GM08714 (cell line): ENCODE measurements around the gene NCAM1.
A peak's percentile ranks its signal among the peaks of the same experiment; 100 is the strongest.

Experiments
- H3K4me3 ChIP-seq: fragments of 200-500 bp; sonication (Bioruptor generic); 2 replicates; pipeline ENCODE4 v1.5.1; 2014; ENCODE audit warnings: mild to moderate bottlenecking, low read length, inconsistent platforms
- ZNF274 ChIP-seq: IDR thresholded peaks from 2 replicates; pipeline ENCODE4 v1.6.1; 2012; ENCODE audit warnings: mild to moderate bottlenecking, low read depth, low read length

Gene NCAM1

GRCh38 chr11:112961751-112962578, 745 bp downstream of the NCAM1 start:
- TF ChIP-seq ZNF274: no peak
- peak overlapping the region; percentile 25; the same call in 1 of the 2 replicates for H3K4me3 ChIP-seq

GRCh38 chr11:112962579-112963367, 1.6 kb downstream of the NCAM1 start:
- no peak for TF ChIP-seq ZNF274

DNA sequence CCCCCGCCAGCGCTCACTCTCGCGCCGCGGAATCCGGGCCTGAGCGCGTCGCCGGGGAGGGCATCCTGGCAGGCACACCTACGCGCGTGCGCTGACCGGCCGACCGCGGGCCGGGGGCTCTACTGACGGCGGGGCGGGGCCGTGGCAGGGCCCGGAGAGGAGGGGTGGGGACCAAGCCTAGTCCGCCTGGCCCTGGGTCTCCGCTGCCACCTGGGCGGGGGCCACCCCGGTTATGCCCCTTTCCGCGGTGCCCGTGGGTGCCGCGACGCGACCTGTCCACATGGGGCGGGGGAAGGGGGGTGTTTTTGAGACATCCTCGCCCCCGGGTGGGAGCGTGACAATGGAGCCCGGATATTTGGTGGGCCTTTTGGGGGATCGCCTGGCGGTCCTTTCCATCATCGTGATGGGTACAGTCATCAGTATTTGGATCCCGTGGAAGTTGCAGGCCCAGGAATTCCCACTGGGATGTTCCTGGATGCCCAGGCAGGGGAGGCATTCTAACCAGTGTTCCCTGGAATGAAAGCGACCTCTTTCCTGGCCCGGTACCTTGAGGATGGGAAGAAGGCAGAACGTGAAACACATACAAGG, 2.2 kb downstream of the NCAM1 start:
- H3K4me3 ChIP-seq: no peak overlapping the region
- TF ChIP-seq ZNF274: no peak

More at GRCh38 chr11:112962579-112963367, 1.6 kb downstream of the NCAM1 start:
- 0 out of 2 replicates have a peak overlapping the region, but pooled peaks have one; percentile 25 for H3K4me3 ChIP-seq

DNA sequence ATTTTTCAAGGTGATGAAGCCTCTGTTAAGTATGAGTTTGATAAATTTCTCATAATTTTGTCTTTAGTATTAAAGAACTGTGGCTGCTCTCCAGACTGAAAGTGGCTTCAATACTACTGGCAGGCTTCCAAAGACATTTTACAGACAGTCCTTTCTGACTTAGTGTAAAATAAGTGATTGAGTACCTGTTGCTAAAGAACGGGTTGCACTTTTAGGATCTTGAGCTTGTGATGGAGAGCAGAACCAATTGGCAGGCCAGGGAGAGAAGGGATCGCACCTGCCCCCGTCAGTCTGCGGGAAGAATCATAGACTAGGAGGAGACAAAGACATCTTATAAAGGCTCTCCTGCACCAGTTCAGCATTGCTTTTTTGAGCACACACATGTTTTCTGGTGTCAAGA, 4.4 kb downstream of the NCAM1 start:
- no peak for TF ChIP-seq ZNF274
- no peak overlapping the region for H3K4me3 ChIP-seq

- no peak for TF ChIP-seq ZNF274
- no peak overlapping the region for H3K4me3 ChIP-seq
Measured at GRCh38 chr11:112966561-112966960, 5.3 kb downstream of the NCAM1 start.

DNA sequence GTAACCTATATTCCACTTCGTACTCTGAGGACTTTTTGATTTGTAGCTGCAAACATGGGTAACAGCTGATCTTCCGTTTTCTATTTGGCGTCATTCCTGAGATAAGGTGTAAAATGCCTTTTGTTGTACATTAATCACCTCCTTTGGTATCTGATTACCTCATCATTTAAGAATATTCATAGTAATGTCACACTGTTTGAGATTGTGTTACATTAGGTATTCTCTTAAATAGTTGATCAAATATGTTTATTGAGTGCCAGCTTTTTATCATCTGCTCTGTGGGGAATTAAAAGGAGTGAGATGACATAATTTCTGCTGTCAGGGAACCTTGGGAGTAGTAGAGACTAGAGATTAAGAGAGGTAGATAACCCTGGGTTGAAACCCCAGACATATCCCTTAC, 5.9 kb downstream of the NCAM1 start:
- H3K4me3 ChIP-seq: no peak overlapping the region

GRCh38 chr11:112968941-112969713, 7.9 kb downstream of the NCAM1 start:
- no peak overlapping the region for H3K4me3 ChIP-seq
- no peak for TF ChIP-seq ZNF274

More for the DNA sequence above, 5.9 kb downstream of the NCAM1 start:
- TF ChIP-seq ZNF274: no peak

DNA sequence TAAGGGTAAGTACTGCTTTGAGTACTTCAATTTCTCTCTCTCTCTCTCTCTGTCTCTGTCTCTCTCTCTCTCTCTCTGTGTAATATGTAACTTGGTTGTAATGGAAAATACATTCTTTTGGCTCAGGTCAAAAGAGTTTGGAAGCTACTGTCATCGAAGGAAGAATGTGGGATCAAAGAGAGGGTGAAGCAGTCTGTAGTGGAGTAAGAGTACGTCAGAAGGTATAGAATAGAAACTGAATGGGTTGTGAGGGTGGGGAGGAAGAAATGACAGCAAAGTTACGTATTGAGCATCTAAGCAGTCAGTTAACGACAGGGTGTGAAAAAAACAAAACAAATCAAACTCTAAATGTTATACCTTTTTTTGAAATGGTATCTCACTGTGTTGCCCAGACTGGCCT, 10.0 kb downstream of the NCAM1 start:
- TF ChIP-seq ZNF274: no peak
- H3K4me3 ChIP-seq: no peak overlapping the region

DNA sequence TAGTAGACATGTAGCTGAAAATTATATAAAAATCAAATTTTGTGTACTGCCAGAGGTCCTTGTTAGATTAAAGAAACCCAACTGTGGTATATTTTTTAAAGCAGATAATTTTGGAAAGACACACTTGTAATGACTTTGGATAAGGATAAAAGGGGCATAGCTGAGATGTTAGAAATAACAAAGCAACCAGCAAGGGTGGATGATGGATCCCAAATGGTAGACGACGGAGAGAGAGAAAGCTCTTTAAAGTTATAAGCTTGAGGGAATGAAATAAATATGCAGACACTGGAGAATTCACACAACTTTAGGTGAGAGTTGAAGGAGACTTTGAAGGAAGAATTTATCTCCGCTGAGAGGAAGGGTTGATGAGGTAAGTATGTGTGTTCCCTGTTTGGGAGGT, 10.6 kb downstream of the NCAM1 start:
- no peak overlapping the region for H3K4me3 ChIP-seq
- TF ChIP-seq ZNF274: no peak

DNA sequence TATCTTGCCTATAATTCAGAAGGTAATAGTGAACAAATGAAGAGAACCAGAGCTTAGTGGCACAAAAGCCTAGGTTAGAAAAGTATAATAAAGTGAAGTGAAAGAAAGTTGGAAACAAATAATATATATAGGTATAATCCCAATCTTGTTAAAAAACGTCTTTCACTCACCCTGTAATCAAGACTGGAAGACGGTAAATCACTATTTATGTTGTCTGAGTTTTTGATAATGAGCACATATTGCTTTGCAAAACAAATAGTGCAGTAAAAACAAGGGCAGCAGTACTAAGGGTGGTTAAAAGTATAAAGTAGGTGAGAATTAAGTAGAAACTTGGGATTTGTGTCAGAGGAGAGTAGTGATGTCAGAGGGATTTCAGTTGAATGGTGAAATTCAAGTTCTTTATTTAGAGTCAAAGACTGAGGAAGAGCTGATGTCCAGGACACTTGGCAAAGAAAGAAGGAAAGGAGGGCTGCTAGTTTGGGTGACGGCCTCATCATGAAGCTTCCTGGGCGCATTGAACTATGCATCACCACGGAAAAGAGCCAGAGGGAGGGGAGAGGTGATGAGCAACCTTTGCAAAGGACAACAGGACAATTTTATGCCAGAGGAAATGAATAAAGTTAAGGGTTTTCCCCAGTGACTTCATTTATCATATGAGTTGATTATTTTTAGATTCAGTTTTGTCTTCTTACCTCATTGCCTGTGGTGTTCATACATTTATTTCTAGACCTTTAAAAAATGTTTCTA, 11.4 kb downstream of the NCAM1 start:
- TF ChIP-seq ZNF274: no peak

GRCh38 chr11:112975051-112975450, 13.8 kb downstream of the NCAM1 start:
- H3K4me3 ChIP-seq: no peak overlapping the region
- no peak for TF ChIP-seq ZNF274

More for the DNA sequence above, 11.4 kb downstream of the NCAM1 start:
- H3K4me3 ChIP-seq: no peak overlapping the region

GRCh38 chr11:112975493-112975892, 14.3 kb downstream of the NCAM1 start:
- no peak for TF ChIP-seq ZNF274
- H3K4me3 ChIP-seq: no peak overlapping the region

DNA sequence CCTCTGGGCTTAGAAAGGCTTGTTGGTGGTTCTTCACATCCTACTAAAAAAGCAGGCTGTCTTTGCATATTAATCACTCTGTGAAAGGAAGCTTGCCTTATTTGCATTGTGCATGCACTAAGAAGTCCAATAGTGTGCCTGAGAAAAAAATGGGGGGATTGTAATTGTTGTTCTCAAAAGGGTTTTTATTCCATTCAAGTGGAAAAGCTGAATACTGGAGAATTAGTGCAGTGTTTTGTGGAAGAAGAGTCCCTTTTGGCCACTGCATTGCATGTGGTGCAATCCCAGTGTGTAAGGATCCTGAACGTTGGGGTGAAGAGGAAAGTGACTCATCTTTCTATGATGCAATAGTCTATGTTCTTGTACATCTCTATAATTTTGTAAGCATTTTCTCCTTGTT, 16.5 kb downstream of the NCAM1 start:
- no peak for TF ChIP-seq ZNF274
- no peak overlapping the region for H3K4me3 ChIP-seq
